Stimulated activated CD4-positive, alpha-beta T cell treated with anti-CD3 and anti-CD28 coated beads, Interleukin-4, amount 100 ng/mL, for 1 hour (primary cell): ENCODE measurements around the gene SERINC5.
"Not testable (repeated sequence)": the region's sequence is repeated elsewhere in the genome, so short reads cannot be mapped to it uniquely, and the experiment has no call there.

Experiments
- DNase-seq: peaks from one replicate; pipeline ENCODE4 v3.0.0-alpha.2; 2020

SERINC5 gene

GRCh38 chr5:80225189-80225933 lies 30.5 kb downstream of the SERINC5 start:
- no peak for DNase-seq

GRCh38 chr5:80223561-80223960 lies 32.3 kb downstream of the SERINC5 start:
- DNase-seq, result no peak

GRCh38 chr5:80220245-80220897 lies 35.5 kb downstream of the SERINC5 start:
- no peak for DNase-seq

GRCh38 chr5:80219391-80219790 lies 36.5 kb downstream of the SERINC5 start:
- DNase-seq, result no peak

GRCh38 chr5:80217667-80218066 lies 38.2 kb downstream of the SERINC5 start:
- DNase-seq, result no peak

- DNase-seq, result peak; percentile 43
Observed at GRCh38 chr5:80216753-80217596, 38.9 kb downstream of the SERINC5 start.

- DNase-seq, result no peak
Observed at GRCh38 chr5:80216096-80216495, 39.8 kb downstream of the SERINC5 start.

GRCh38 chr5:80215523-80215922 lies 40.3 kb downstream of the SERINC5 start:
- no peak for DNase-seq

GRCh38 chr5:80213466-80213865 lies 42.4 kb downstream of the SERINC5 start:
- no peak for DNase-seq

- no peak for DNase-seq
Observed at GRCh38 chr5:80212171-80212667, 43.6 kb downstream of the SERINC5 start.

- no peak for DNase-seq
Observed at GRCh38 chr5:80211327-80211726, 44.5 kb downstream of the SERINC5 start.

GRCh38 chr5:80210014-80210413 lies 45.8 kb downstream of the SERINC5 start:
- no peak for DNase-seq

GRCh38 chr5:80208381-80208780 lies 47.5 kb downstream of the SERINC5 start:
- no peak for DNase-seq

GRCh38 chr5:80207832-80208231 lies 48.0 kb downstream of the SERINC5 start:
- no peak for DNase-seq

- DNase-seq, result no peak
Observed at GRCh38 chr5:80206282-80206681, 49.6 kb downstream of the SERINC5 start.

- no peak for DNase-seq
Observed at GRCh38 chr5:80205846-80206245, 50.0 kb downstream of the SERINC5 start.

GRCh38 chr5:80204808-80205614 lies 50.8 kb downstream of the SERINC5 start:
- no peak for DNase-seq

GRCh38 chr5:80201763-80202162 lies 54.1 kb downstream of the SERINC5 start:
- DNase-seq, result not testable (repeated sequence)

GRCh38 chr5:80198920-80199319 lies 56.9 kb downstream of the SERINC5 start:
- DNase-seq, result no peak

GRCh38 chr5:80198399-80198798 lies 57.4 kb downstream of the SERINC5 start:
- no peak for DNase-seq

- no peak for DNase-seq
Observed at GRCh38 chr5:80195837-80196400, 59.9 kb downstream of the SERINC5 start.

GRCh38 chr5:80194468-80194867 lies 61.4 kb downstream of the SERINC5 start:
- DNase-seq, result no peak
